NCI-H1092 (cell line): Measurements from ENCODE around the gene SMYD2.

Source experiments
- DNase-seq: peaks from one replicate; lab custom pipeline; 2025; lab: John Stamatoyannopoulos, UW

Gene SMYD2

DNA sequence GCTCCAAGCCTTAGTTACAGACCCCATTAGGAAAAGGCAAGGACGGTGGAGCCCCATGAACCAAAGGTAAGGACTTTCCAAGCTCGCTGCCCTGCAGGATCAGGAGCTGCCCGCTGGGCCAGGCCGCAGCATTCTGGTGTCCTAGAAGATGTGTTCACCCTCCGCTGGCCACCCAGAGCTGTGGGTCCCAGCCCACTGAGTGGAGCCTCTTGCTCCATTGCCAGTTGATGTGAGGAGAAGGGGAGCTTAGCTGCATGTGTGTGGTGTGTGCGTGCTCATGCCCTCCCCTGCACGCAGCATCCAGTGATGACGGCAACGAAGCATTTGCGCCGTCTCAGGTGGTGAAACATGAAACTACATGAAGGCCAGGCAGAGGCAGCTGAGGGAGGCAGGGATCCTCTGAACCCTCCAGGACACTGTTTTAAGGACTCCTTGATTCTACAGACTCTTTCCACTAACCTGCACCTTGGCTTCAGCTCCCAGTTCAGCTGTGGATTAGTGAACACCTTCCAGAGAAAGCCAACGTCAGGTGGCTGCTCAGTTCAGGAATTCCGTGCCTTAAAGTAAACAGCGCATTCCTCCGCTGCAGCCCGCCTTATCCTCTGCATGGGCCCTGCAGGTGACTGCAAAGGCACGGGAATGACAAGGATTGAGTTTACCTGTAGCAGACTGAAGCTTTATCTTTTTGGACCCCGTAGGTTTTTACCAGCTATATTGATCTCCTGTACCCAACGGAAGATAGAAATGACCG is 48.7 kb downstream of the SMYD2 start:
- DNase-seq: no peak

DNA sequence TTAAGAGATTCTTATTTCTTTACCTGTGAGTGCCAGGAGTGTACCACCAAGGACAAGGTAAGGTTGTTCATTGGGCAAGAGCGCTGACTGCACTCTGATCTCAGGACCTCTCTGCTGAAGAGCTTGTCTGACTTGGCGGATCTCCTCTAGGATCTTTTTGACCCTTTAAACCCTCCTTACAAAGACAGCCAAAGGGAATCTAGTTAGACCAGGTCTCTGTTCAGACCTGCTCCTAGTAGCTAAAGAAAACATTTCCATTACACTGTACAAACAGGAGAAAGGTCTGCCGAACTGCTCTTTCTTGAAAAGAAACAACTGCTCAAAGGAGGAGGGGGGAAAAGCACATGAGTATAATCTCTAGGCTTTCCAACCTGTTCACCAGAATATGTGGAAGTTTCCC is 49.3 kb downstream of the SMYD2 start:
- no peak for DNase-seq

DNA sequence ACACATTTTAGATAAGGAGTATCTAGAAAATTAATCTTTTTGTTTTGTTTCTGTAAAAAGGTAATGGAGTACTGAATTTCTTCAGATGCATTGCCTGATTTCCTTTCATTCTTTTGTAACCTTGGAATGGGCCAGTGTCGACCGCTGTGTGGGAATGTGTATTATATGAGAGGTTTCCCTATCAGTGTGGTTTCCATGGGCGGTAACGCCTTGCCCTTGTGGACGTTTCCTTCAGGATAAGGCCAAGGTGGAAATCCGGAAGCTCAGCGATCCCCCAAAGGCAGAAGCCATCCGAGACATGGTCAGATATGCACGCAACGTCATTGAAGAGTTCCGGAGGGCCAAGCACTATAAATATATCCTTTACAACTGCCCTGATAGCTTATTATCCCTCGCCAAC is 49.8 kb downstream of the SMYD2 start:
- no peak for DNase-seq

GRCh38 chr1:214331180-214331579 is 50.2 kb downstream of the SMYD2 start:
- DNase-seq: no peak

GRCh38 chr1:214331827-214332423 is 51.0 kb downstream of the SMYD2 start:
- peak; percentile 33 for DNase-seq

- DNase-seq: no peak
Measured at GRCh38 chr1:214332946-214333798, 52.2 kb downstream of the SMYD2 start.

DNA sequence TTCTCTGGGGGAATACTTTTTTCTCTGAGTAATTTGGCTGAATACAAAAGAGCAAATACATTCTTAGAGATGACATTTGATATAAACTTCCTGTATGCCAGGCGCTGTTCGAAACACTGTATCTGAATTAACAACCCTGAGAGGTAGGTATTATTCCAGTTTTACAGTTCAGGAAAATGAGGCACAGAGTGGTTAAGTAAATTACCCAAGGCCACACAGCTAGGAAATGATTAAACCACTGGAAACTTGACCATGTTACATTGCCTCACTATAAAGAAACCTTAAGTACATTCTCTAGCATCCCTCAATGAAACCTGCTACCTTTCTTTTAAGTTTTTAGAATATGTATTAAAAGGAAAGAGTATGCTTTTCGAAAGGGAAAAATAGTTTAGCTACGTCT is 54.6 kb downstream of the SMYD2 start:
- DNase-seq: no peak

DNA sequence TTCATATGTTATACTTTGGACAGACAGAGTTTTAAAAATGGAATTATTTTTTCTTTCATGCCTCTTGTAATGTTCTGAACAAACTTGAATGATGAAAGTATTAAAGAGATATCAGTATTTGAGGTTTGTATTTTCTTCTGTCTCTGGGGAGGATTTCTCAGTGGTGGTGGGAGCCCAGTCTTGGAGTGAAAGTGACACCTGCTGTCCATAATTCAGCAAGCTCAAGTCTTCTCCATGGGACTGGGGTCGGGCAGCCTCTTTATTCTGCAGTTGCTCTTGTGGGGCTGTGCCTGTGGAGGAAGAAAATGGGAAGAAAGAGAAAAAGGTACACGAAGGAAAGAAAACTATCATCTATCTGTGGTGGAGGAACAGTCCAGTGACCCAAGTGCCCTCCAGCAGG is 56.1 kb downstream of the SMYD2 start:
- DNase-seq: no peak

DNA sequence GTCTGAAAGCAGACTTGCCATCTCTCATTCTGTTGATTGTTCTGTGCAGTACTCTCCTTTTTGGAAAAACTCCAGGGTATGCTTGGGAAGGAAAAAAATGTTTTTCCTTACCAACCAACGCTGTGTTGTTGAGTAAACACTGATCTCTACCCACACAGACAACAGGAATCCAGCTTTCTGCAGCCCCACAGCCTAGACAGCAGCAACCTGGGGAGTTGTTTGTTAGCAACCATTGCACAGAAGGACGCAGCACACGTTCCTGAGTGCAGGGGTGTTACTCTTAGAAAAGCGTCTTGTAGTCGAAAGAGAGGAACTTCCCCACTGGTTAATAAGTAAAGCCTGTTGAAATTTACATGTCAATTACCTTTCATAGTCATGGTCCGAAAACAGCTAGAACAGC is 56.6 kb downstream of the SMYD2 start:
- DNase-seq: no peak

DNA sequence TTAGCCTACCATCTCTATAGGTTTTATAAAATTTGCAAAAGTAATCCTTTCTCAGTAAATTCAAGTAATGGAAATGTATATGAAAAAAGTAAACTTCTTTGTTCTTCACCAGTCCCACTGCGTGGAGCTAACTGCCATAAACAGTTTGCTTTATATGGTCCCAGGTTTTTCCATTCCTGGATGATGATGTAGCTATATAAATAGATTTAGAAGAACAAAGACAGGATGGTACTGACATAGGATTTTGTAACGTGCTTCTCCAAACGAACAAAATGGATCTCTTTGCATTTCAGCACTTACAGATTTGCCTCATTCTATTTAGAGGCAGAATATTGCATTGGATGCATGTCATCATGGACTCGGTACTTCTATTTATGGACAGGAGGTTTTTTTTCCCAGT is 57.3 kb downstream of the SMYD2 start:
- no peak for DNase-seq

GRCh38 chr1:214341459-214341858 is 60.5 kb downstream of the SMYD2 start:
- DNase-seq: no peak

DNA sequence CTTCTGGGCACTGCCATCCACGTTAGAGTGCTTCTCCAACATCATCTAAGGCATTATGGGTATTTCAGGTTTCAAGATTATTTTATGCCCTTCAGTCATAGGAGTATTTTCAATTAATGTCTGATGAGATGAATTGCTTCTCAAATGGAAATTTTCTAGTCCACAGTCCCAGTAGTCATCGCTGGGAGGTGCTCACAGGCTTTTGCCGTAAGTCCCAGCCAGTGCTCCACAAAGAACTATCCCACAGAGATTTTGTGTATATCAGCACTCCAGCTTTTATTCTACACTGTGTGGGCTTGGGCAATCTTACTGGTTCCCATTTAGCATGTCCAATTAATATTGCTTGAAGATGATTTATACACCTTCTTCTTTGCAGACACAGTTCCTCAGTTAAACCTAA is 61.0 kb downstream of the SMYD2 start:
- no peak for DNase-seq

GRCh38 chr1:214342525-214342924 is 61.6 kb downstream of the SMYD2 start:
- DNase-seq: no peak

- DNase-seq: no peak
Measured at GRCh38 chr1:214344897-214345296, 63.9 kb downstream of the SMYD2 start.

- no peak for DNase-seq
Measured at GRCh38 chr1:214349008-214349407, 68.0 kb downstream of the SMYD2 start.

- DNase-seq: no peak
Measured at GRCh38 chr1:214349781-214350180, 68.8 kb downstream of the SMYD2 start.

DNA sequence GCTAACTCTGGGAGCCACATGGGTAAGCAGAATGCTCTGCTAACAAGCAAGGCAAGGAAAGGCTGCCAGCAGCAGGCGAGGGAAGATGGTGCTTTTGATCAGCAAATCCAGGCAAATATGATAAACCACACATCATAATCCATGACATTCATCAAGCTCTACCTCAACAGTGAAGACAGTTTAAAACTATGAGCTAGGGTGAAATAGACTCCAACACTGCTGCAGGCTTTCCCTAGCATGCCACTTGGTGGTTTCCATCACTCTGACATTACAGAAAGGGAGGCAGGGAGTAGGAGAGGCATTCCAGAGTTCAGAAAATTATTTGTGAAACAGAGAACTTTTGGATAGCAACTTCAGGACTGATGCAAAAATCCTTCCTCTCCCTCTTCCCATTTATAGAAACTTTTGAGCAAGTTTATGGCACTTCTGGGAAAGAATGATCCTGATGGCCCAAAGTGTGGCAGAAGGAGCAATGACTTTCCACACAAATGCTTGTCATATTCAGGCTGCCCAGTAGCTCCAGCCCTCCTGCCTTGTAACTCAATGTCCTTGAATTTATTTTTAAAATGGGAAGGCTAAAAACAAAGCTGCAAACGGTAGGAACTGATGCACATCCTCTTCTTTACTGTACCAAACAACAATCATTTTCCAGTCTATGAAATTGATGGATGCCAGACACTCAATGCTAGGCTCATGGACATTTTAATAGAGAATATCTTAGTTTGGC is 70.8 kb downstream of the SMYD2 start:
- no peak for DNase-seq

GRCh38 chr1:214352838-214353237 is 71.9 kb downstream of the SMYD2 start:
- DNase-seq: no peak

DNA sequence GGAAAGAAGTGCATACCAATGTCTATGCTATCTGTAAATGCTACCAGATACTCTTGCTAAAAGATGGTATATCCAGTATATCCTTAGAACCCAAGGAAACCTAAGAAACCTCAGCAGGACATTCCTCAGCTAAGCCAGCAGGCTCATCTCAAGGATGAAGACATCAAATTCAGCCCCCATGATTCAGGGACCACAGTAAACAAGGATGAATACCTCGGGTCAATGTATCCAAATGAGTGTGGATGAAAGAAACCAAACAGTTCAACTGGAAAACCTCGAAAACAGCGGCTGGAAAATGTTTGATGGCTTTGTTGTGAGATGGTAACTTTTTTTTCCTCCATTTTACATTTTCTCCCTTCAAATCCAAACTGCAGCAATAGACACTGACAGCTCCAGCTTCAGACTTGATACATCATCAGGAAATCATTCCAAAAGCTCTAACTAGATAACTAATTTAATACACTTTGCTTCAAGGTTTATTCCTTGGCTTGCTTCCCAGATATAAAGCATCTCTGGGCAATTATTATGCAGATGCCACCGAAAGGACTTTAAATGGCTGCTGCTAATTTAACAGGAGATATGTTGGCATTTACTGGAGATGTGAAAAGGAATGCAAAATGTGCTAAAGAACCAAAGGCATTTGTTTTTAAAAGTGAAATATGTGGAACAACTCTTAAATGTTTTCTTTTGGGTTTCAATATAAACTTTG is 73.6 kb downstream of the SMYD2 start:
- DNase-seq: no peak

- no peak for DNase-seq
Measured at GRCh38 chr1:214360116-214360515, 79.2 kb downstream of the SMYD2 start.

GRCh38 chr1:214360525-214361164 is 79.7 kb downstream of the SMYD2 start:
- DNase-seq: no peak
